Measurements from ENCODE around the gene RABGAP1L. TPM values are rescaled to one million over a fixed set of nuclear protein-coding genes. Genes with fewer than 3 reads are reported as not detected.
"Not testable (repeated sequence)": the region's sequence is repeated elsewhere in the genome, so short reads cannot be mapped to it uniquely, and the experiment has no call there.

The RABGAP1L gene
- polyA plus RNA-seq, 1 donor, result 51.9 TPM

GRCh38 chr1:174165471-174166137 lies 6.3 kb downstream of the RABGAP1L start:
- Histone ChIP-seq H3K27ac (ENCODE audit: low read length) (no peak overlapping the region), H3K27me3 (ENCODE audit: control insufficient read depth, insufficient read depth, low read length) (no peaks in the 10 kb centered on the region), H3K4me3 (ENCODE audit: low read length) (no peak overlapping the region), H3K9me3 (ENCODE audit: control insufficient read depth, low read depth, low read length) (no peaks in the 10 kb centered on the region), H3K36me3 (ENCODE audit: control insufficient read depth, insufficient read depth, low read length) (no peaks in the 10 kb centered on the region), H3K4me1 (ENCODE audit: control insufficient read depth, insufficient read depth, low read length) (peaks cover 8% of the 10 kb centered on the region)
- DNase-seq, result no peak
- 93% methylated on average over 4 of the region's 6 CpGs for WGBS (ENCODE audit: insufficient coverage, low lambda C conversion rate)

- DNase-seq, result peak; percentile 28 to 29
- no peak overlapping the region for H3K27ac ChIP-seq (ENCODE audit: low read length)
Observed at GRCh38 chr1:174166530-174167264, 7.4 kb downstream of the RABGAP1L start.

DNA sequence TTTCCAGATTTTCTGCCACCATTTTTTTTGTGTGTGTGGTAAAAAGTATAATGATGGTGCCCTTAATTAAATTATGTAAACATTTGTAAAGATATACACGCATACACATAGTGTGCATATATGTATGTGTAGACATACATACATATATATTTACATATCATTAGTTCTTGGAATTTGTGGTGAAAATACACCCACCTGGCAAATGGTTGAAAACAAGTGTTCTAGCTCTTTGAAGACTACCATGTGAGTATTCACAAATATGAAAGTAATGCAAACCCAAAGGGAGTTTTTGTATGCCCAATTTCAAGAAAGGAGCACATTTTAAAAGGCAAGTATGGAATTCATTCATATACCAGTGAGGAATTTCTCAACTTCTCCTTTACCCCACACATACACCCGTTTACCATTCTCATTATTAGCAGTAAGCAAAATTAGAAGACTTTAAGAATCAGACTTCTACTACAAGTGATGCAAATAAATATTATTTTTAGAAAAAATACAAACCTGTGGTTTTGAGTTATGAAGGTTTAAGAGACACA lies 8.0 kb downstream of the RABGAP1L start:
- no peaks in the 10 kb centered on the region for H3K36me3 ChIP-seq (ENCODE audit: control insufficient read depth, insufficient read depth, low read length)
- no peak for DNase-seq
- no peaks in the 10 kb centered on the region for H3K27me3 ChIP-seq (ENCODE audit: control insufficient read depth, insufficient read depth, low read length)
- no peaks in the 10 kb centered on the region for H3K9me3 ChIP-seq (ENCODE audit: control insufficient read depth, low read depth, low read length)
- no peak overlapping the region for H3K4me3 ChIP-seq (ENCODE audit: low read length)
- WGBS (ENCODE audit: insufficient coverage, low lambda C conversion rate), result 100% methylated on average over 1 of the region's 2 CpGs
- H3K4me1 ChIP-seq (ENCODE audit: control insufficient read depth, insufficient read depth, low read length), result peaks cover 8% of the 10 kb centered on the region
- no peak overlapping the region for H3K27ac ChIP-seq (ENCODE audit: low read length)

More at GRCh38 chr1:174166530-174167264, 7.4 kb downstream of the RABGAP1L start:
- 80% methylated on average over 2 of the region's 5 CpGs for WGBS (ENCODE audit: insufficient coverage, low lambda C conversion rate)
- peaks cover 8% of the 10 kb centered on the region for H3K4me1 ChIP-seq (ENCODE audit: control insufficient read depth, insufficient read depth, low read length)
- H3K4me3 ChIP-seq (ENCODE audit: low read length), result no peak overlapping the region
- no peaks in the 10 kb centered on the region for H3K9me3 ChIP-seq (ENCODE audit: control insufficient read depth, low read depth, low read length)
- no peaks in the 10 kb centered on the region for H3K36me3 ChIP-seq (ENCODE audit: control insufficient read depth, insufficient read depth, low read length)
- H3K27me3 ChIP-seq (ENCODE audit: control insufficient read depth, insufficient read depth, low read length), result no peaks in the 10 kb centered on the region

GRCh38 chr1:174169342-174169741 lies 10.0 kb downstream of the RABGAP1L start:
- WGBS (ENCODE audit: insufficient coverage, low lambda C conversion rate), result no CpG with 5 or more reads among the region's 3 CpGs
- Histone ChIP-seq H3K4me3 (ENCODE audit: low read length) (no peak overlapping the region), H3K9me3 (ENCODE audit: control insufficient read depth, low read depth, low read length) (no peaks in the 10 kb centered on the region), H3K4me1 (ENCODE audit: control insufficient read depth, insufficient read depth, low read length) (peaks cover 7% of the 10 kb centered on the region), H3K36me3 (ENCODE audit: control insufficient read depth, insufficient read depth, low read length) (no peaks in the 10 kb centered on the region), H3K27me3 (ENCODE audit: control insufficient read depth, insufficient read depth, low read length) (no peaks in the 10 kb centered on the region), H3K27ac (ENCODE audit: low read length) (no peak overlapping the region)
- DNase-seq, result no peak

GRCh38 chr1:174171073-174171472 lies 11.8 kb downstream of the RABGAP1L start:
- Histone ChIP-seq H3K27me3 (ENCODE audit: control insufficient read depth, insufficient read depth, low read length) (no peaks in the 10 kb centered on the region), H3K4me3 (ENCODE audit: low read length) (no peak overlapping the region), H3K36me3 (ENCODE audit: control insufficient read depth, insufficient read depth, low read length) (no peaks in the 10 kb centered on the region), H3K27ac (ENCODE audit: low read length) (no peak overlapping the region), H3K4me1 (ENCODE audit: control insufficient read depth, insufficient read depth, low read length) (peaks cover 6% of the 10 kb centered on the region), H3K9me3 (ENCODE audit: control insufficient read depth, low read depth, low read length) (no peaks in the 10 kb centered on the region)
- DNase-seq, result no peak
- 100% methylated on average over 1 of the region's 1 CpG for WGBS (ENCODE audit: insufficient coverage, low lambda C conversion rate)

DNA sequence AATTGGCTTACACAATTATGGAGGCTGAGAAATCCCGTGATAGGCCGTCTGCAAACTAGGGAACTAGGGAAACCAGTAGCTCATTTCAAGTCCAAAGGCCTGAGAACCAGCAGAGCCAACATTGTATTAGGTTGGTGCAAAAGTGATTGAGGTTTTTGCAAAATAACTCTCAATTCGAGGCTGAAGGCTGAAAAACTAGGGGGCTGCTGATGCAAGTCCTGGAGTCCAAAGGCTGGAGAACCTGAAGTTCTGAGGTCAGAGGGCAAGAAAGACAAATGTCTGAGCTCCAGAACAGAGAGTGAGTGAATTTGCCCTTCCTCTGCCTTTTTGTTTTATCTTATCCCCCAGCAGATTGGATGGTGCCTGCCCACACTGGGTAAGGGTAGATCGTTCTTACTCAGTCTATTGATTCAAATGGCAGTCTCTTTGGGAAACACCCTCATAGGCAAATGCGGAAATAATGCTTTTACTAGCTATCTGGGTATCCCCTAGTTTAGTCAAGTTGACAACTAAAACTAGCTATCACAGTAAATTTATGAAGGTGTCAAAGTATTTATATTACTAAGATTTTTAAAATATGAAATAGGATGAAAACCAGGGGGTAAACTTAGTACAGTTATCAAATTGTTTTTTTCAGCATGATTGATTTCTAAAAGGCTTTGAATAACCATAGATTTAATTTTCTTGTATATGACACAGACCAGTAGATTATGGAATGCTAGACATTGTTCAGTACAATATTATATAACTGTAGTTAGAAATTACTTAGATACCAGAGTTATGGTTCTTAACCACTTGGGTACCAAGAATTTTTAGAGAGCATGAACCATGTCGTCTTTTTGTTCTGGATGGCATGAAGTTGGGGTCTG lies 15.4 kb downstream of the RABGAP1L start:
- H3K27ac ChIP-seq (ENCODE audit: low read length), result peak overlapping the region; percentile 48
- peak; percentile 63 to 83 for DNase-seq
- no peaks in the 10 kb centered on the region for H3K27me3 ChIP-seq (ENCODE audit: control insufficient read depth, insufficient read depth, low read length)

DNA sequence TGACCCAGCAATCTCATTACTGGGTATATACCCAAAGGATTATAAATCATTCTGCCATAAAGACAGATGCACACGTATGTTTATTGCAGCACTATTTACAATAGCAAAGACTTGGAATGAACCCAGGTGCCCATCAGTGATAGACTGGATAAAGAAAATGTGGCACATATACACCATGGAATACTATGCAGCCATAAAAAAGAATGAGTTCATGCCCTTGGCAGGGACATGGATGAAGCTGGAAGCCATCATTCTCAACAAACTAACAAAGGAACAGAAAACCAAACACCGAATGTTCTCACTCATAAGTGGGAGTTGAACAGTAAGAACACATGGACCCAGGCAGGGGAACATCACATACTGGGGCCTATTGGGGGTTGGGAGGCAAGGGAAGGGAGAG lies 19.1 kb downstream of the RABGAP1L start:
- not testable (repeated sequence) for H3K27me3 ChIP-seq (ENCODE audit: control insufficient read depth, insufficient read depth, low read length); DNase-seq

More for the DNA sequence above, 15.4 kb downstream of the RABGAP1L start:
- Histone ChIP-seq H3K4me1 (ENCODE audit: control insufficient read depth, insufficient read depth, low read length) (peaks cover 6% of the 10 kb centered on the region), H3K36me3 (ENCODE audit: control insufficient read depth, insufficient read depth, low read length) (no peaks in the 10 kb centered on the region), H3K9me3 (ENCODE audit: control insufficient read depth, low read depth, low read length) (peaks cover 2% of the 10 kb centered on the region), H3K4me3 (ENCODE audit: low read length) (no peak overlapping the region)
- WGBS (ENCODE audit: insufficient coverage, low lambda C conversion rate), result 100% methylated on average over 1 of the region's 6 CpGs

GRCh38 chr1:174189428-174190062 lies 30.2 kb downstream of the RABGAP1L start:
- 80% methylated on average over 1 of the region's 4 CpGs for WGBS (ENCODE audit: insufficient coverage, low lambda C conversion rate)
- DNase-seq, result no peak
- Histone ChIP-seq H3K4me3 (ENCODE audit: low read length) (no peak overlapping the region), H3K36me3 (ENCODE audit: control insufficient read depth, insufficient read depth, low read length) (no peaks in the 10 kb centered on the region), H3K27ac (ENCODE audit: low read length) (no peak overlapping the region), H3K9me3 (ENCODE audit: control insufficient read depth, low read depth, low read length) (no peaks in the 10 kb centered on the region), H3K4me1 (ENCODE audit: control insufficient read depth, insufficient read depth, low read length) (no peaks in the 10 kb centered on the region), H3K27me3 (ENCODE audit: control insufficient read depth, insufficient read depth, low read length) (no peaks in the 10 kb centered on the region)

More for the DNA sequence above, 19.1 kb downstream of the RABGAP1L start:
- 90% methylated on average over 2 of the region's 2 CpGs for WGBS (ENCODE audit: insufficient coverage, low lambda C conversion rate)
- H3K36me3 ChIP-seq (ENCODE audit: control insufficient read depth, insufficient read depth, low read length); H3K27ac ChIP-seq (ENCODE audit: low read length); H3K4me3 ChIP-seq (ENCODE audit: low read length); H3K9me3 ChIP-seq (ENCODE audit: control insufficient read depth, low read depth, low read length); H3K4me1 ChIP-seq (ENCODE audit: control insufficient read depth, insufficient read depth, low read length): not testable (repeated sequence)

GRCh38 chr1:174190691-174191199 lies 31.4 kb downstream of the RABGAP1L start:
- no peak overlapping the region for H3K4me3 ChIP-seq (ENCODE audit: low read length)
- H3K27ac ChIP-seq (ENCODE audit: low read length), result peak overlapping the region; percentile 39
- H3K4me1 ChIP-seq (ENCODE audit: control insufficient read depth, insufficient read depth, low read length), result no peaks in the 10 kb centered on the region
- H3K9me3 ChIP-seq (ENCODE audit: control insufficient read depth, low read depth, low read length), result no peaks in the 10 kb centered on the region
- WGBS (ENCODE audit: insufficient coverage, low lambda C conversion rate), result 18% methylated on average over 2 of the region's 6 CpGs
- no peaks in the 10 kb centered on the region for H3K36me3 ChIP-seq (ENCODE audit: control insufficient read depth, insufficient read depth, low read length)
- peak; percentile 19 to 68 for DNase-seq
- no peaks in the 10 kb centered on the region for H3K27me3 ChIP-seq (ENCODE audit: control insufficient read depth, insufficient read depth, low read length)

All from large intestine (tissue), 3 donors.